HG03469 (cell line): ENCODE data around the gene PPP2R5A.

Experiments used
- ATAC-seq: cut with Tn5 transposase; IDR thresholded peaks from one replicate; pipeline ENCODE4 v1.9.1; 2021; ENCODE audit warnings: mild to moderate bottlenecking, moderate library complexity, moderate number of reproducible peaks; ENCODE audit not compliant: unreplicated experiment

Gene PPP2R5A

GRCh38 chr1:212284744-212285684 lies at the start of gene PPP2R5A:
TSS of gene PPP2R5A (plus strand) at chr1:212285410. CDS start at chr1:212286111, 701 bp downstream.
- ATAC-seq = peak; percentile 87

GRCh38 chr1:212235857-212236256 lies 49.4 kb upstream of the PPP2R5A start:
- no peak for ATAC-seq

- ATAC-seq = no peak
These were observed 48.5 kb upstream of the PPP2R5A start for GRCh38 chr1:212236664-212237220.

GRCh38 chr1:212237651-212238050 lies 47.6 kb upstream of the PPP2R5A start:
- peak; percentile 78 for ATAC-seq

- no peak for ATAC-seq
These were observed 46.7 kb upstream of the PPP2R5A start for GRCh38 chr1:212238552-212238951.

GRCh38 chr1:212241501-212241900 lies 43.7 kb upstream of the PPP2R5A start:
- ATAC-seq = no peak

GRCh38 chr1:212241957-212242287 lies 43.3 kb upstream of the PPP2R5A start:
- ATAC-seq = no peak

- ATAC-seq = no peak
These were observed 42.8 kb upstream of the PPP2R5A start for GRCh38 chr1:212242288-212242984.

- ATAC-seq = no peak
These were observed 42.3 kb upstream of the PPP2R5A start for GRCh38 chr1:212242985-212243308.

GRCh38 chr1:212244441-212244840 lies 40.8 kb upstream of the PPP2R5A start:
- ATAC-seq = no peak

- no peak for ATAC-seq
These were observed 38.0 kb upstream of the PPP2R5A start for GRCh38 chr1:212247179-212247721.

GRCh38 chr1:212247988-212248387 lies 37.2 kb upstream of the PPP2R5A start:
- no peak for ATAC-seq

- ATAC-seq = no peak
These were observed 30.3 kb upstream of the PPP2R5A start for GRCh38 chr1:212254853-212255363.

GRCh38 chr1:212255705-212256307 lies 29.4 kb upstream of the PPP2R5A start:
- no peak for ATAC-seq

GRCh38 chr1:212256369-212256768 lies 28.8 kb upstream of the PPP2R5A start:
- ATAC-seq = no peak

GRCh38 chr1:212257157-212257556 lies 28.1 kb upstream of the PPP2R5A start:
- no peak for ATAC-seq

GRCh38 chr1:212259693-212260480 lies 25.3 kb upstream of the PPP2R5A start:
- no peak for ATAC-seq

- no peak for ATAC-seq
These were observed 24.5 kb upstream of the PPP2R5A start for GRCh38 chr1:212260557-212261355.

- no peak for ATAC-seq
These were observed 23.8 kb upstream of the PPP2R5A start for GRCh38 chr1:212261361-212261929.
